ENCODE measurements around the gene TMIGD2. TPM values are rescaled to one million over a fixed set of nuclear protein-coding genes. Genes with fewer than 3 reads are reported as not detected.

TMIGD2 gene
- total and polyA plus RNA-seq, 2 of the 4 experiments (the other 2 are of a cell fraction) = not detected

- Histone ChIP-seq H2AK9ac (replicated peaks; ENCODE audit: low read depth, low read length, poor library complexity) (no peak overlapping the region), H3K27ac (ENCODE audit: insufficient read depth, low read length) (no peak overlapping the region), H3K9ac (ENCODE audit: low read depth, low read length) (no peak overlapping the region), H4K5ac (ENCODE audit: low read depth, low read length) (no peak overlapping the region), H2BK5ac (ENCODE audit: low read depth, low read length, poor library complexity, severe bottlenecking) (no peak overlapping the region), H2BK120ac (ENCODE audit: low read depth, low read length) (no peak overlapping the region), H4K20me1 (ENCODE audit: insufficient read depth, low read length) (no peaks in the 10 kb centered on the region), H3K9me1 (ENCODE audit: insufficient read depth, low read length) (no peaks in the 10 kb centered on the region), H3K4me2 (ENCODE audit: low read depth, low read length) (no peak overlapping the region), H3K36me3 (ENCODE audit: control insufficient read depth, insufficient read depth, low read length) (no peaks in the 10 kb centered on the region), H3K9me3 (ENCODE audit: control insufficient read depth, insufficient read depth, low read length) (peaks cover 3% of the 10 kb centered on the region; the same call in 1 of the 2 replicates), H2AK5ac (ENCODE audit: low read depth, low read length) (no peak overlapping the region), H2BK20ac (ENCODE audit: low read depth, low read length) (no peak overlapping the region), H3K14ac (replicated peaks; ENCODE audit: low read depth, low read length) (no peak overlapping the region), H3K27me3 (ENCODE audit: control insufficient read depth, insufficient read depth, low read length) (no peaks in the 10 kb centered on the region; the same call in 1 of the 2 replicates), H3K4me1 (ENCODE audit: control insufficient read depth, insufficient read depth, low read length) (no peaks in the 10 kb centered on the region), H3K56ac (ENCODE audit: extremely low read depth, insufficient read depth, low read length) (no peak overlapping the region), H3K18ac (ENCODE audit: low read depth, low read length) (no peak overlapping the region), H3K23ac (ENCODE audit: low read depth, low read length) (no peak overlapping the region), H3K4ac (ENCODE audit: low read depth, low read length) (no peak overlapping the region), H2BK15ac (ENCODE audit: low read depth, low read length) (no peak overlapping the region), H4K91ac (ENCODE audit: insufficient read depth, low read depth, low read length) (no peak overlapping the region), H3K4me3 (ENCODE audit: insufficient read depth, low read depth, low read length) (no peak overlapping the region), H3K79me1 (ENCODE audit: low read depth in 1 of 2, low read length in 2 of 2) (no peaks in the 10 kb centered on the region), H4K8ac (ENCODE audit: low read depth in 2 of 2, low read length in 2 of 2) (no peak overlapping the region), H2AFZ (replicated peaks; ENCODE audit: low read length, poor library complexity) (no peak overlapping the region)
- in situ Hi-C loops (cut with MboI; ENCODE audit: low sequenced_read_pairs) = no loop called here
- intact Hi-C loops (cut with micrococcal nuclease) = no loop called here
- DNase-seq (no peak), ATAC-seq (ENCODE audit: low read depth) (no peak)
- dilution Hi-C loops (cut with HindIII; ENCODE audit: low sequenced_read_pairs, unreplicated experiment) = no loop called here
- WGBS, 2 experiments (ENCODE audit: extremely low coverage in 2 of 2, insufficient read length in 1 of 2) = no CpG with 5 or more reads among the region's 9 CpGs
- TF ChIP-seq MAFK (IDR thresholded peaks at IDR 0.05; ENCODE audit: low read depth, low read length) (no peak), MXI1 (IDR thresholded peaks at IDR 0.05; ENCODE audit: borderline replicate concordance, low read depth, low read length) (no peak), ELK1 (IDR thresholded peaks at IDR 0.05; ENCODE audit: borderline replicate concordance, low read depth, low read length) (no peak), RCOR1 (IDR thresholded peaks at IDR 0.05; ENCODE audit: insufficient replicate concordance, low read length) (no peak)
- ChIA-PET CTCF (no interaction called here), POLR2A (ENCODE audit: unreplicated experiment) (no interaction called here)
- BruUV-seq (replicated peaks) = no TSS peak
Observed at GRCh38 chr19:4323692-4324091, 21.5 kb upstream of the TMIGD2 start.
